NCI-H1694 treated with DMSO at 0.1 percent for 48 hours (cell line): ENCODE data around the gene TCTN1.
A peak's percentile ranks its signal among the peaks of the same experiment; 100 is the strongest.
"Not testable (repeated sequence)": the region's sequence is repeated elsewhere in the genome, so short reads cannot be mapped to it uniquely, and the experiment has no call there.

Experiments
- DNase-seq: peaks from one replicate; lab custom pipeline; 2025; lab: John Stamatoyannopoulos, UW

TCTN1 gene

GRCh38 chr12:110585231-110585799 is 28.6 kb upstream of the TCTN1 start:
- DNase-seq: no peak

GRCh38 chr12:110587102-110587501 is 26.8 kb upstream of the TCTN1 start:
- not testable (repeated sequence) for DNase-seq

- no peak for DNase-seq
These were observed 23.9 kb upstream of the TCTN1 start for GRCh38 chr12:110590059-110590458.

- no peak for DNase-seq
These were observed 23.1 kb upstream of the TCTN1 start for GRCh38 chr12:110590806-110591326.

GRCh38 chr12:110591451-110592051 is 22.4 kb upstream of the TCTN1 start:
- DNase-seq: no peak

- no peak for DNase-seq
These were observed 21.9 kb upstream of the TCTN1 start for GRCh38 chr12:110592078-110592477.

- not testable (repeated sequence) for DNase-seq
These were observed 21.0 kb upstream of the TCTN1 start for GRCh38 chr12:110592919-110593318.

- no peak for DNase-seq
These were observed 16.0 kb upstream of the TCTN1 start for GRCh38 chr12:110597885-110598284.

GRCh38 chr12:110599334-110599733 is 14.6 kb upstream of the TCTN1 start:
- DNase-seq: no peak

GRCh38 chr12:110600254-110600653 is 13.7 kb upstream of the TCTN1 start:
- DNase-seq: peak; percentile 31

- peak; percentile 44 for DNase-seq
These were observed 11.7 kb upstream of the TCTN1 start for GRCh38 chr12:110602085-110602814.

GRCh38 chr12:110606253-110606611 is 7.7 kb upstream of the TCTN1 start:
- no peak for DNase-seq

GRCh38 chr12:110613071-110613770 is 708 bp upstream of the TCTN1 start:
- no peak for DNase-seq

GRCh38 chr12:110615171-110615570 is 1.2 kb downstream of the TCTN1 start:
- DNase-seq: no peak

GRCh38 chr12:110616471-110617115 is 2.7 kb downstream of the TCTN1 start:
- DNase-seq: no peak

GRCh38 chr12:110619534-110619953 is 5.6 kb downstream of the TCTN1 start:
- no peak for DNase-seq

GRCh38 chr12:110622582-110622981 is 8.7 kb downstream of the TCTN1 start:
- no peak for DNase-seq

GRCh38 chr12:110627500-110628195 is 13.7 kb downstream of the TCTN1 start:
- DNase-seq: no peak

GRCh38 chr12:110635055-110635454 is 21.1 kb downstream of the TCTN1 start:
- DNase-seq: no peak

- DNase-seq: no peak
These were observed 22.6 kb downstream of the TCTN1 start for GRCh38 chr12:110636516-110636915.

GRCh38 chr12:110637869-110638441 is 24.0 kb downstream of the TCTN1 start:
- no peak for DNase-seq
